8988T (cell line): ENCODE data around the gene DAB1.

ENCODE experiments used
- DNase-seq: peaks from one replicate; pipeline ENCODE4 v3.0.0; 2011

DAB1 gene

GRCh38 chr1:57311006-57311405 is 112.9 kb downstream of the DAB1 start:
- DNase-seq: no peak

- DNase-seq: no peak
Measured at GRCh38 chr1:57309630-57310029, 114.2 kb downstream of the DAB1 start.

GRCh38 chr1:57307392-57308170 is 116.3 kb downstream of the DAB1 start:
- DNase-seq: no peak

GRCh38 chr1:57304591-57304990 is 119.3 kb downstream of the DAB1 start:
- DNase-seq: no peak

GRCh38 chr1:57302812-57303596 is 120.9 kb downstream of the DAB1 start:
- DNase-seq: no peak

GRCh38 chr1:57300186-57300585 is 123.7 kb downstream of the DAB1 start:
- DNase-seq: no peak

- no peak for DNase-seq
Measured at GRCh38 chr1:57296726-57297250, 127.1 kb downstream of the DAB1 start.

GRCh38 chr1:57295326-57295725 is 128.5 kb downstream of the DAB1 start:
- DNase-seq: no peak

DNA sequence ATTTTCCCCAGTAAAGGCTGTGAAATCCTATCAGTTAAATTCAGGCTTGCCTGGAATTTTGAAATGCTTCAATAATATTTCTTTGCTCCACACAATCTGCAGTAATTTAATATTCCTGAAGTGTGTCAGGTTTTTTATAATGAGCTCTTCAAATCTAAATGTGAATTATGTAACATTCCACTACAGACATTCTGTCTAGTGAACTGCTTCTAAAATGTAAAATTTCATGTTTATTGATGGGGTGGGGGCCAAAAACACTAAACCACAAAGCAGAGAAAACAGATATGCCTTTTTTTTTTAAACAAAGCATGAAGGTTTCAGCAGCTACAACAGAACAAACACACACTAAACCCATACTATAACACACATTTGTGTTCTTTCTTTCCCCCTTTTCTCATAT is 129.7 kb downstream of the DAB1 start:
- no peak for DNase-seq

- no peak for DNase-seq
Measured at GRCh38 chr1:57293214-57293613, 130.6 kb downstream of the DAB1 start.

GRCh38 chr1:57289781-57290180 is 134.1 kb downstream of the DAB1 start:
- DNase-seq: no peak

DNA sequence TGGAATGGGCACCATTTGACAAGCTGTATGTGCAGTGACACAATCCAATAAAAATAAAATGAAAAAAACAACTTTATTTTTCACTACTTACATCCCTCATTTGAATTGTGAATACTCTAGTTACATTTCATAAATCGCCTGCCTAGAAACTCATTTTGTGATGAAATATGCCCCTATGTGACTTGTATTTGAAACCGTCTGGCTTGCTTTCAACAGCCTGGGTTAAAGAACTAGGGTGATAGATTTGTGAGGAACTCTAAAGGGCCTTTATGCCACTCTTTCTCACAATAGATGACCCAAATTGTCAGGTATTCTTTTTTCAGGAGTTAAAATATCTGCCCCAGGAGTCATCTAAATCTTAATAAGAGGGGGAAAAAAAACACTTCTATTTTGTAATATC is 137.9 kb downstream of the DAB1 start:
- DNase-seq: no peak

DNA sequence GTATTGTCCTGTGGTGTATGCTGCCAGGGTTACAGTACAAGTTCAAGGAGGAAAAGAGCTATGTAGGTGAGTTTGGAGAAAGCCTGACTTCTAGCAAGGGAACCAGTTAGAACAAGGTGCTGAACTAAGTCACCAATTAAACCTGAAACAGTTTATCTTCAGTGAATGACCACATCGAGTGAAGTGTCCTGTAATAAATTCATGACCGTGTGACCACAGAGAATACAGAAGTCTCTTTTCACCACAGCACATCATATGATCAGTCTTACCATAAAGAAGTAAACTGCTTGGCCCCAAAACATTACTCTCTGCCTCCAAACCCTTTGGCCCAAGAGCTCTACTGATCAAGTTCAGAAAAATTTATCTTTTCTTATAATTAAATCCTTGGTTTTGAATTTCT is 141.4 kb downstream of the DAB1 start:
- DNase-seq: no peak

GRCh38 chr1:57281324-57281723 is 142.5 kb downstream of the DAB1 start:
- DNase-seq: no peak

GRCh38 chr1:57279909-57280666 is 143.8 kb downstream of the DAB1 start:
- DNase-seq: no peak

DNA sequence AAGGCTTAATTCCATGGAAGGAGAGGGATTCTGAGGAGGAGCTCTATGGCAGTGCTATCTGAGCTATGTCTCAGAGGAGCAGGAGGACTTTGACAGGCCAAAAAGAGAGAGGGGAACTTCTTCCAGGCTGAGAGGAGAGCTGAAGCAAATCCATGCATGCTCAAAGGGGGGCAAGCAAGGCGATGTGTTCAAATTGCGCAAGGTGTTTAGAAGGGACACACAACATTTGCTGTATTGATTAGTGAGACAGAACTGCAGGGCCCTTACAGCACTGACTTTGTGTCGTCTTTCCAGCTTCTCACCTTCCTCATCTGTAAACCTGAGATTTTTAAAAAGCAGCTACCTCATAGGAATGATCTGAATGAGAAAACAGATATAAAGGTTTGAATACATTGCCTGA is 145.3 kb downstream of the DAB1 start:
- DNase-seq: no peak

DNA sequence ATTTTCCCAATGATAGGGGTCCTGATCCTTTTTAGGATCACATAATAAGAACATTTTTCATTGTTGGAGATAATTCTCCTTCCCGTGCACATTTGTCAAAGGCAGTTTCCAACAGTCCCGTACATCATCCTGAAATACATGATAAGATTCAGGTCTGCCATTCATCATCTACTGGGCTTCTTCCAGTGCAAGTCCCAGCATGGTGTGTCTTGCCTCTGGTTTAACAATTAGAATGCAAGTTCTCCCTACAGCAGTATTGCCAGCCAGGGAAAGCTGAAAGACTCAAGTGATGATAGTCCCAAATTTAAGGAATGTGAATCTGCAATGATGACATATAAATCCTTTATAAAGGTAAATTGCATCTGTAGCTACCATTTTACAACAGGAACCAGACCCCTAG is 146.2 kb downstream of the DAB1 start:
- no peak for DNase-seq

DNA sequence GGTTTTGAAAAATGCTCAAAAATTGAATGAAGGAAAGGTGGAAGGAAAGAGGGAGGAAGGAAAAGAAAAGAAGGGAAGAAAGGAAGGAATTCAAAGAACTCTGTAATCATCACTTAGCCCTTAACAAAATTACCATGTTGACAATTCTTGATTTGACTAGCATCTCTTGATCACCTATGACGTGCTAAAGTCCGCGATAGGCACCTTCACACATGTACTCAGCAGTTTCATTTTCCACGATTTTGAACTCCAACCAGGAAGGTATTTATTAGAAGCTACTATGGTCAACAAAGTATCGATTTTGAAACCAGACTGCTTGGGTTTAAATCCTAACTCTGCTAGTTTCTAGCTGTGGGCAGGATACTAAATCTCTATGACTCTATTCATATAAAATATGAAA is 146.9 kb downstream of the DAB1 start:
- DNase-seq: no peak

DNA sequence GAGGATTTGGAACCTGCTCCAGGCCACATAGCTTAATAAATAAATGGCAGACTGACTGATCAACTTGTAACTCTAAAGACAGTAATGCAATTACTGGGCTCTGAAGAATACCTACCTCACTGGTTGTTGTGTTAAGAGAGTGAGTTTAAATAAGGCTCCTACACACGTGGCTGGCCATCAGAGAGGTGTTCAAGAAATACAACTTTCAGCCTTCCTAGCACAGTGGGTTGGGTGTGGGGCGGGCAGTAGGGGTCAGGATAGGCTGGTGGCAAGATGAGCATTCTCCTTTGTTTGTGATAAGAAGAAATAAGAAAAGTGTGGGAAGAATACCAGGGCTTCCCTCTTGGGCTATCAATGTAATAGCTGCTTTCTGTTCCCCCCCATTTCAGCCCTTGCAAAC is 151.3 kb downstream of the DAB1 start:
- no peak for DNase-seq

DNA sequence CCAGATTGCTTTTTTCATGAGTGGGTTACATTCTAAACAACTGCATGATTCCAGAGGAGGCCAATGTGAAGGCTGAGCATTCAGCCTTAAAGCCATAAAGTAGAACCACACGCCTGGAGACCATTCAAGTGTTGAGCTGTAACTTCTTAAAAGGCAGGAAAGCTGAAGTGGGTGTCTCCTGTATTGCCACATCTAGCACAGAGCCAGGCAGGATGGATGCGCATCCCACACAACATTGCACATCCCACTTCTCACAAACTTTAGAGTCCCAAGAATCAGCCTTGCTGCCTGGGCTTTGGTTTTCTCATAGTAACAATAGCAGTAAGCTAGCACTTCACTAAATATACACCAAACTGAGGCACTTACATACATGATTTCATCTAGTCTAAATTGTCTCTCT is 151.7 kb downstream of the DAB1 start:
- DNase-seq: no peak

- DNase-seq: no peak
Measured at GRCh38 chr1:57270927-57271698, 152.7 kb downstream of the DAB1 start.

GRCh38 chr1:57269630-57270225 is 154.1 kb downstream of the DAB1 start:
- DNase-seq: no peak
